ENCODE data around the gene UBA52.

- TF ChIP-seq CTCF (IDR thresholded peaks at IDR 0.05; ENCODE audit: low read depth, low read length, poor library complexity, severe bottlenecking) (no peak), EZH2phosphoT487 (IDR thresholded peaks at IDR 0.05; ENCODE audit: borderline replicate concordance, low read length) (no peak)
These were observed 47.8 kb upstream of the UBA52 start for GRCh38 chr19:18523841-18524240.
